Muscle layer of duodenum (tissue), 2 donors: ENCODE measurements around the gene GPR82.

Source experiments
- H3K27ac ChIP-seq: one replicate; pipeline ENCODE4 v1.7.0; 2013; ENCODE audit warnings: mild to moderate bottlenecking, low read length
- H3K27me3 ChIP-seq: one replicate; pipeline ENCODE4 v1.7.0; 2013; ENCODE audit warnings: low read depth, mild to moderate bottlenecking, control low read depth, low read length
- H3K36me3 ChIP-seq, 2 donors: one replicate each; pipeline ENCODE4 v1.7.0; 2013; ENCODE audit warnings: low read length in 2 of 2, control low read depth in 1 of 2, mild to moderate bottlenecking in 1 of 2; ENCODE audit not compliant: insufficient read depth in 2 of 2, control insufficient read depth in 1 of 2
- H3K4me1 ChIP-seq, 2 donors: one replicate each; pipeline ENCODE4 v1.7.0; 2013; ENCODE audit warnings: low read length in 2 of 2, mild to moderate bottlenecking in 2 of 2, control low read depth in 1 of 2, moderate library complexity in 1 of 2; ENCODE audit not compliant: insufficient read depth in 2 of 2, control insufficient read depth in 1 of 2
- H3K4me3 ChIP-seq, 2 donors: one replicate each; pipeline ENCODE4 v1.7.0; 2013; ENCODE audit warnings: low read length in 2 of 2, low read depth in 1 of 2, mild to moderate bottlenecking in 1 of 2
- H3K9me3 ChIP-seq, 2 donors: one replicate each; pipeline ENCODE4 v1.7.0; 2013; ENCODE audit warnings: low read length in 2 of 2, control low read depth in 1 of 2, mild to moderate bottlenecking in 1 of 2; ENCODE audit not compliant: control insufficient read depth in 1 of 2
- donor health status: healthy.

Gene GPR82

DNA sequence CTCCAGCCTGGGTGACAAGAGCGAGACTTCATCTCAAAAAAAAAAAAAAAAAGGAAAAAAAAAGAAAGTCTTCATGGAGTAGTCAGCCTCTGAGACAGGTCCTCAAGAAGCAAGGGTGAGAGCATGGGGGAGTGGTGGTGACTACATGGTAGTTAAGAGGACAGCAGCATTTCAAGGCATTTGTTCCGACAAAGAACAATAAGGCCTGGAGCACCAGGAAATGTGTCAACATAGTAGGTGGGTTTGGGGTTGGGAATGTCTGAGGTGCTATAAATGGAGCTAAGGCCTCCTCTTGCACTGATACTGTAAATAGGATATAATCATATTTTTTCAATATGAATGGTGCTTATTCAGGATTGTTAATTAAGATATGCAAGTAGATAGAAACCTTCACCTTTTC, 34.4 kb downstream of the GPR82 start:
- Histone ChIP-seq H3K4me3 (no peak overlapping the region), H3K27me3 (no peaks in the 10 kb centered on the region), H3K4me1 (no peaks in the 10 kb centered on the region), H3K36me3 (no peaks in the 10 kb centered on the region), H3K27ac (no peak overlapping the region), H3K9me3 (no peaks in the 10 kb centered on the region)

DNA sequence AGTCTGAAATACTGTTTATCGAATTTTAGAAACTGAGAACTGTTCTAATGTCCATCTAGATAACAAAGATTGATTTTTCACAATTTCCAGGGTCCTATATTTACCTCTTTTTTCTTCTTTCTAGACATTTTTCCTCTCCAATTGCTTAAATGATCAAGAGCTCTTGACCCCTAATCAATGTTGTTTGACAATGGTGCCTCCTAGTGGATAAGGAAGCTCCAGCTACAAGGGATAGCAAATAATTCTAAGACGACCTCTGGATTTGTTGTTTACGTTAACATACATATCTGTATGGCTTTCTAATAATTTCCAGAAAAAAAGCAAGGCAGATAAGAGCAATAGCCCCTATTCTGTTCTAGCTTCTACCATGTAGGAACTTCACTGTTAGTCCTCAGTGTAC, 35.8 kb downstream of the GPR82 start:
- Histone ChIP-seq H3K9me3 (no peaks in the 10 kb centered on the region), H3K4me1 (no peaks in the 10 kb centered on the region), H3K27me3 (no peaks in the 10 kb centered on the region), H3K36me3 (no peaks in the 10 kb centered on the region), H3K4me3 (no peak overlapping the region), H3K27ac (no peak overlapping the region)

DNA sequence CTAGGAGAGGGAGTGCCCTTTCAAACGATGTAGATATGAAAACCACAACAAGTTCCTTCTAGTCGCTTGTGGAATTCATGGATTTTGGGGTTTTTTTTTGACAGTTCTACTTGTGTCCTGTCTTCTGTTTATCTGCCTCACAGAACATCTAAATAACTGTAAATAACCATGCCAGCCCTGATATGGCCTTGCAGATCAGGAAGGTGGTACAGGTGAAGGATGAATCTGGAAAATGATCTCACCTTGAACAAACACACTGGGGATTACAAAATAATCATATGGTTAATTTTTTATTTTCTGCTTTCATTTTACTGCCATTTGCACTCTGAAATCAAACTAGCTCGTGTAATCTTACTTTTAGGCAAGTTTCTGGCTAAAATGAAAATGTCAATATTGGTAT, 37.2 kb downstream of the GPR82 start:
- H3K36me3 ChIP-seq = no peaks in the 10 kb centered on the region
- no peaks in the 10 kb centered on the region for H3K4me1 ChIP-seq

DNA sequence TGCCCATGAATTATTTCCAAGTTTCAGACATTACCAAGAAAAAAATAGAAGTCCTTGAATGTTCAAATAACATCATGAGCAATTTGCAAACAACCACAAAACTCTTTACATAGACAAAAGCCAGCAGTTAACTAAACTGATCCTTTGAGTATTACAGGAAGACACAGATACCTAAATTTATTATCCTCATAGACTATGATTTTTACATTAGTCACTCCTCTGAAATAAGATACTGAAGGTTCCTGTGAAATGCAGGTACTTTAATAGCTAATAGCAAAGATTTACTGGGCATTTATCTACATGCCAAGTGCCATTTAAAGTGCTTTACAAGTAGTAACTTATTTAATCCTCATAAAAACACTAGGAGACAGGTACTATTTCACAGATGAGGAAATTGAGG, 37.7 kb downstream of the GPR82 start:
- Histone ChIP-seq H3K4me3 (no peak overlapping the region), H3K27ac (no peak overlapping the region)

More for the DNA sequence above, 37.2 kb downstream of the GPR82 start:
- no peak overlapping the region for H3K4me3 ChIP-seq
- no peaks in the 10 kb centered on the region for H3K9me3 ChIP-seq
- no peak overlapping the region for H3K27ac ChIP-seq
- no peaks in the 10 kb centered on the region for H3K27me3 ChIP-seq

DNA sequence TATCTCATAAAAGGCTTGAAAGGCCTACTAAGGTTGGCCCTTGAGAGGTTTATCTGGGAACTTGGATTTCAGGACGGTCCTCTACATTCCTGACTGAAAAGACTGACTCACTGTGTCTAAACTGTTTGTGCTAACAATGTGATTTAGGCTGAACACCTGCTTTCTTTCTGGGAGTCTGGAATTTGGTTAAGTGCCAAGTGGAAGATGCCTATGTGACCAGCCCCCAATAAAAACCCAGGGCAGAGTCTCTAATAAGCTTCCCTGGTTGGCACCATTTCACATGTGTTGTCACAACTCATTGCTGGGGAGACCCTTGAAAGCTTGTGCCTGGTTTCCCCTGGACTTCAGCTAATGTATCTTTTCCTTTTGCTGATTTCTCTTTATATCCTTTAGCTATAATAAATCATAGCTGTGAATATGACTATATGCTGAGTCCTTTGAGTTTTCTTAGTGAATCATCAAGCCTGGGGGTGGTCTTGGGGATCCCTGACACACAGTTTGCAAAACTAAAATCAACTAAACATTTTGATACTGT, 55.1 kb downstream of the GPR82 start:
- Histone ChIP-seq H3K4me1 (no peaks in the 10 kb centered on the region), H3K9me3 (no peaks in the 10 kb centered on the region), H3K27me3 (no peaks in the 10 kb centered on the region), H3K4me3 (no peak overlapping the region), H3K27ac (no peak overlapping the region), H3K36me3 (no peaks in the 10 kb centered on the region)

More for the DNA sequence above, 37.7 kb downstream of the GPR82 start:
- Histone ChIP-seq H3K4me1 (no peaks in the 10 kb centered on the region), H3K36me3 (no peaks in the 10 kb centered on the region), H3K27me3 (no peaks in the 10 kb centered on the region), H3K9me3 (no peaks in the 10 kb centered on the region)
